Measurements from ENCODE around the gene CAPN12. TPM values are rescaled to one million over a fixed set of nuclear protein-coding genes. Genes with fewer than 3 reads are reported as not detected.

Gene CAPN12
- total and polyA plus RNA-seq, 2 of the 4 experiments (the other 2 are of a cell fraction) = 0.18 to 0.97 TPM

GRCh38 chr19:38733493-38734175, 10.6 kb downstream of the CAPN12 start:
- Histone ChIP-seq H3K4me1 (ENCODE audit: control insufficient read depth, insufficient read depth, low read length) (peaks cover 13% of the 10 kb centered on the region), H3K4me3 (ENCODE audit: insufficient read depth, low read depth, low read length) (no peak overlapping the region), H3K27me3 (ENCODE audit: control insufficient read depth, insufficient read depth, low read length) (no peaks in the 10 kb centered on the region), H3K9me3 (ENCODE audit: control insufficient read depth, insufficient read depth, low read length) (no peaks in the 10 kb centered on the region), H3K9me1 (ENCODE audit: insufficient read depth, low read length) (0 out of 2 replicates have a peak, but pooled peaks cover 3% of the 10 kb centered on the region), H4K8ac (ENCODE audit: low read depth in 2 of 2, low read length in 2 of 2) (no peak overlapping the region), H2AFZ (replicated peaks; ENCODE audit: low read length, poor library complexity) (peak overlapping the region; percentile 19), H2AK9ac (replicated peaks; ENCODE audit: low read depth, low read length, poor library complexity) (no peak overlapping the region), H3K14ac (replicated peaks; ENCODE audit: low read depth, low read length) (no peak overlapping the region), H3K27ac (ENCODE audit: insufficient read depth, low read length) (no peak overlapping the region), H4K20me1 (ENCODE audit: insufficient read depth, low read length) (peaks cover 23% of the 10 kb centered on the region), H3K18ac (ENCODE audit: low read depth, low read length) (no peak overlapping the region), H2BK20ac (ENCODE audit: low read depth, low read length) (no peak overlapping the region), H2BK5ac (ENCODE audit: low read depth, low read length, poor library complexity, severe bottlenecking) (peak overlapping the region; percentile 16), H3K79me1 (ENCODE audit: low read depth in 1 of 2, low read length in 2 of 2) (peaks cover 4 to 15% of the 10 kb centered on the region in 2 experiments; a peak in 2 of 4 replicates), H4K5ac (ENCODE audit: low read depth, low read length) (no peak overlapping the region), H3K56ac (ENCODE audit: extremely low read depth, insufficient read depth, low read length) (no peak overlapping the region), H3K4ac (ENCODE audit: low read depth, low read length) (no peak overlapping the region), H2BK15ac (ENCODE audit: low read depth, low read length) (no peak overlapping the region), H4K91ac (ENCODE audit: insufficient read depth, low read depth, low read length) (no peak overlapping the region), H3K9ac (ENCODE audit: low read depth, low read length) (no peak overlapping the region), H2AK5ac (ENCODE audit: low read depth, low read length) (0 out of 2 replicates have a peak overlapping the region, but pooled peaks have one; percentile 59), H2BK120ac (ENCODE audit: low read depth, low read length) (no peak overlapping the region), H3K23ac (ENCODE audit: low read depth, low read length) (no peak overlapping the region), H3K36me3 (ENCODE audit: control insufficient read depth, insufficient read depth, low read length) (peaks cover 25% of the 10 kb centered on the region), H3K4me2 (ENCODE audit: low read depth, low read length) (no peak overlapping the region)
- no peak for DNase-seq
- ATAC-seq (ENCODE audit: low read depth) = 0 out of 2 replicates have a peak, but pooled peaks have one; percentile 2
- TF ChIP-seq CHD1 (IDR thresholded peaks at IDR 0.05; ENCODE audit: low read depth, low read length) (no peak), RFX5 (IDR thresholded peaks at IDR 0.05; ENCODE audit: low read depth, low read length) (no peak), CTCF (conservative IDR thresholded peaks at IDR 0.05; ENCODE audit: low read depth, low read length) (no peak), POLR2A (IDR thresholded peaks at IDR 0.05; ENCODE audit: low read depth, low read length) (no peak), RCOR1 (IDR thresholded peaks at IDR 0.05; ENCODE audit: insufficient replicate concordance, low read length) (no peak)
- TF ChIP-seq, protein P1, sequence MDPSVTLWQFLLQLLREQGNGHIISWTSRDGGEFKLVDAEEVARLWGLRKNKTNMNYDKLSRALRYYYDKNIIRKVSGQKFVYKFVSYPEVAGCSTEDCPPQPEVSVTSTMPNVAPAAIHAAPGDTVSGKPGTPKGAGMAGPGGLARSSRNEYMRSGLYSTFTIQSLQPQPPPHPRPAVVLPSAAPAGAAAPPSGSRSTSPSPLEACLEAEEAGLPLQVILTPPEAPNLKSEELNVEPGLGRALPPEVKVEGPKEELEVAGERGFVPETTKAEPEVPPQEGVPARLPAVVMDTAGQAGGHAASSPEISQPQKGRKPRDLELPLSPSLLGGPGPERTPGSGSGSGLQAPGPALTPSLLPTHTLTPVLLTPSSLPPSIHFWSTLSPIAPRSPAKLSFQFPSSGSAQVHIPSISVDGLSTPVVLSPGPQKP (IDR thresholded peaks at IDR 0.05; ENCODE audit: borderline replicate concordance, low read depth, low read length) = no peak
- 100% methylated on average over 1 of the region's 6 CpGs; no CpG with 5 or more reads in 1 of the 2 experiments for WGBS, 2 experiments (ENCODE audit: extremely low coverage in 2 of 2, insufficient read length in 1 of 2)
- in situ Hi-C loops (cut with MboI; ENCODE audit: low sequenced_read_pairs) (loop anchor here (25.0 kb wide), 1 partner anchor 179 kb away; the partner anchor contains the start of gene CCER2), intact Hi-C loops (cut with micrococcal nuclease) (loop anchor here (5.0 kb wide), 1 partner anchor 99 kb away; the partner anchor contains the start of gene ECH1), dilution Hi-C loops (cut with HindIII; ENCODE audit: low sequenced_read_pairs, unreplicated experiment) (no loop called here)
- POLR2A ChIA-PET (ENCODE audit: unreplicated experiment) = no interaction called here
- CTCF ChIA-PET = no interaction called here
- no TSS peak for BruUV-seq (replicated peaks)

All from IMR-90 (cell line).